HEK293 (cell line): ENCODE measurements around the gene FCMR.

ENCODE experiments used
- CTCF ChIP-seq: fragments of 450-650 bp; formaldehyde crosslinking; IDR thresholded peaks from 2 replicates; pipeline ENCODE4 v1.5.1; 2016; ENCODE audit warnings: missing biosample characterization, missing genetic modification characterization
- ELK4 ChIP-seq: IDR thresholded peaks from 2 replicates; pipeline ENCODE4 v1.6.1; 2011; ENCODE audit warnings: mild to moderate bottlenecking, low read depth, low read length, borderline replicate concordance
- KLF9 ChIP-seq: fragments of 450-650 bp; formaldehyde crosslinking; IDR thresholded peaks from 2 replicates; pipeline ENCODE4 v1.5.1; 2016; ENCODE audit warnings: missing biosample characterization, missing genetic modification characterization, low read depth
- PATZ1 ChIP-seq: fragments of 450-650 bp; formaldehyde crosslinking; IDR thresholded peaks from 2 replicates; pipeline ENCODE4 v1.5.1; 2016; ENCODE audit warnings: missing biosample characterization, missing genetic modification characterization
- PRDM10 ChIP-seq: fragments of 450-650 bp; formaldehyde crosslinking; IDR thresholded peaks from 2 replicates; pipeline ENCODE4 v1.5.1; 2016; ENCODE audit warnings: missing biosample characterization, missing genetic modification characterization
- ZBTB44 ChIP-seq: fragments of 450-650 bp; IDR thresholded peaks from 2 replicates; pipeline ENCODE4 v1.5.1; 2018; ENCODE audit warnings: missing biosample characterization, mild to moderate bottlenecking, missing genetic modification characterization
- ZNF184 ChIP-seq: fragments of 450-650 bp; IDR thresholded peaks from 2 replicates; pipeline ENCODE4 v1.5.1; 2018; ENCODE audit warnings: missing biosample characterization, mild to moderate bottlenecking, missing genetic modification characterization
- ZNF202 ChIP-seq: fragments of 450-650 bp; formaldehyde crosslinking; IDR thresholded peaks from 2 replicates; pipeline ENCODE4 v1.5.1; 2016; ENCODE audit warnings: missing biosample characterization, missing genetic modification characterization, borderline replicate concordance
- ZNF248 ChIP-seq: fragments of 450-650 bp; formaldehyde crosslinking; IDR thresholded peaks from 2 replicates; pipeline ENCODE4 v1.5.1; 2017; ENCODE audit warnings: missing biosample characterization, missing genetic modification characterization
- ZNF274 ChIP-seq, 2 experiments: fragments of 200-500 bp in 1 of 2; fragments of 450-650 bp in 1 of 2; sonication (Bioruptor generic) in 1 of 2; formaldehyde crosslinking in 1 of 2; IDR thresholded peaks; 2 replicates each; pipeline versions ENCODE4 v1.5.1 to v1.6.1; 2014 to 2016; ENCODE audit warnings: borderline replicate concordance in 1 of 2, inconsistent platforms in 1 of 2, low read length in 1 of 2, missing biosample characterization in 1 of 2, missing genetic modification characterization in 1 of 2
- ZNF433 ChIP-seq: fragments of 450-650 bp; formaldehyde crosslinking; IDR thresholded peaks from 2 replicates; pipeline ENCODE4 v1.5.1; 2016; ENCODE audit warnings: missing biosample characterization, missing genetic modification characterization, low read depth
- ZNF645 ChIP-seq: fragments of 450-650 bp; formaldehyde crosslinking; IDR thresholded peaks from 2 replicates; pipeline ENCODE4; 2016; ENCODE audit warnings: missing biosample characterization, missing genetic modification characterization
- ZNF837 ChIP-seq: fragments of 450-650 bp; formaldehyde crosslinking; IDR thresholded peaks from 2 replicates; pipeline ENCODE4 v1.5.1; 2016; ENCODE audit warnings: missing biosample characterization, missing genetic modification characterization

GRCh38 chr1:206949641-206950040, 27.9 kb upstream of the FCMR start:
- TF ChIP-seq KLF9 (tag by site-specific recombination): no peak
- TF ChIP-seq ZNF433 (tag by site-specific recombination): no peak
- TF ChIP-seq ELK4: no peak
- no peak for TF ChIP-seq ZNF274 (IDR thresholded peaks at IDR 0.05; ENCODE audit: low read length)
- TF ChIP-seq ZNF274 (tag by site-specific recombination; IDR thresholded peaks at IDR 0.05; ENCODE audit: borderline replicate concordance): no peak
- TF ChIP-seq PRDM10 (tag by site-specific recombination): no peak
- TF ChIP-seq ZNF184 (tag by site-specific recombination): no peak
- TF ChIP-seq ZBTB44 (tag by site-specific recombination): no peak
- TF ChIP-seq ZNF202 (tag by site-specific recombination): no peak
- TF ChIP-seq CTCF (tag by site-specific recombination): no peak
- no peak for TF ChIP-seq ZNF837 (tag by site-specific recombination)
- no peak for TF ChIP-seq PATZ1 (tag by site-specific recombination)
- no peak for TF ChIP-seq ZNF645 (tag by site-specific recombination)
- TF ChIP-seq ZNF248 (tag by site-specific recombination): no peak
